ENCODE results near the gene SLC17A8. TPM values are rescaled to one million over a fixed set of nuclear protein-coding genes. Genes with fewer than 3 reads are reported as not detected.

SLC17A8 gene
- total RNA-seq, 1 experiment from 2014 or later = not detected

GRCh38 chr12:100345020-100345767 lies 11.7 kb upstream of the SLC17A8 start:
- Histone ChIP-seq H2BK12ac (ENCODE audit: insufficient read length, low read depth, low read length) (no peak overlapping the region), H3K79me1 (ENCODE audit: insufficient read depth, low read depth, low read length, poor library complexity, severe bottlenecking) (no peaks in the 10 kb centered on the region), H3K4me2 (ENCODE audit: insufficient read depth, insufficient read length, low read length) (no peak overlapping the region), H2BK120ac (ENCODE audit: low read depth, low read length, poor library complexity, severe bottlenecking) (no peak overlapping the region), H4K91ac (ENCODE audit: insufficient read length, low read depth, low read length) (no peak overlapping the region), H3K9ac (ENCODE audit: extremely low read depth, insufficient read length, low read length) (no peak overlapping the region), H4K20me1 (ENCODE audit: control insufficient read depth, insufficient read depth, insufficient read length) (no peaks in the 10 kb centered on the region), H3K9me3 (ENCODE audit: control insufficient read depth, low read depth, low read length) (no peaks in the 10 kb centered on the region), H3K14ac (ENCODE audit: insufficient read depth, low read length) (no peak overlapping the region), H3K27ac (ENCODE audit: insufficient read length, low read depth, low read length) (no peak overlapping the region), H3K27me3 (ENCODE audit: insufficient read depth, low read length) (no peaks in the 10 kb centered on the region), H2AFZ (ENCODE audit: low read length) (no peak overlapping the region), H2AK5ac (ENCODE audit: insufficient read length, low read length) (no peak overlapping the region), H3T11ph (ENCODE audit: low read length) (no peak overlapping the region), H4K5ac (ENCODE audit: insufficient read length, low read depth, low read length) (no peak overlapping the region), H4K8ac (replicated peaks; ENCODE audit: insufficient read length, low read depth, low read length) (no peak overlapping the region), H3K23me2 (ENCODE audit: insufficient read length, low read depth, low read length, poor library complexity, severe bottlenecking) (no peaks in the 10 kb centered on the region), H2BK5ac (ENCODE audit: insufficient read length, low read length) (no peak overlapping the region), H2BK20ac (ENCODE audit: low read depth, low read length, poor library complexity, severe bottlenecking) (no peak overlapping the region), H3K4ac (ENCODE audit: low read depth, low read length) (no peak overlapping the region), H2BK15ac (ENCODE audit: low read depth, low read length) (no peak overlapping the region), H3K4me1 (ENCODE audit: insufficient read depth, low read length) (no peaks in the 10 kb centered on the region; the same call in 1 of the 2 replicates), H3K23ac (ENCODE audit: insufficient read length, low read depth, low read length) (no peak overlapping the region), H3K18ac (ENCODE audit: insufficient read length, low read depth, low read length) (no peak overlapping the region), H3K56ac (ENCODE audit: insufficient read length, low read depth, low read length) (no peak overlapping the region), H3K79me2 (ENCODE audit: insufficient read depth, low read length) (no peaks in the 10 kb centered on the region)
- TF ChIP-seq CTCF (conservative IDR thresholded peaks at IDR 0.05) = no peak
- no peak overlapping the region for H3K4me3 Mint-ChIP-seq
- no peaks in the 10 kb centered on the region for H3K27me3 Mint-ChIP-seq (ENCODE audit: low read depth)
- H3K4me1 Mint-ChIP-seq = peaks cover 3 to 9% of the 10 kb centered on the region in 2 experiments; a peak in 2 of 4 replicates
- H3K9me3 Mint-ChIP-seq = no peaks in the 10 kb centered on the region
- peaks cover 0 to 6% (median 4%) of the 10 kb centered on the region in 3 experiments; a peak in 3 of 7 replicates for H3K36me3 Mint-ChIP-seq (ENCODE audit: insufficient read depth in 1 of 3, low read depth in 3 of 3)
- DNase-seq = no peak
- peak overlapping the region in 2 of 3 experiments; percentile 61 to 64; a peak in 4 of 7 replicates for H3K27ac Mint-ChIP-seq
- no CpG with 5 or more reads among the region's 1 CpG for WGBS (ENCODE audit: extremely low coverage, insufficient read length, low lambda C conversion rate)
